Uterus (tissue), 4 donors: ENCODE results near the gene MIGA1. TPM values are rescaled to one million over a fixed set of nuclear protein-coding genes. Genes with fewer than 3 reads are reported as not detected.
"Not testable (repeated sequence)": the region's sequence is repeated elsewhere in the genome, so short reads cannot be mapped to it uniquely, and the experiment has no call there.

Experiments used
- DNase-seq, 2 donors: peaks; one replicate each; pipeline ENCODE4 v3.0.0-alpha.2; 2019 to 2020
- H3K27ac ChIP-seq, 2 donors: fragments of 200-600 bp; sonication (generic); 1 replicate in 1 of 2; 2 replicates in 1 of 2; pipeline ENCODE4 v1.5.1; 2016 to 2018
- H3K27me3 ChIP-seq, 2 donors: fragments of 200-600 bp; sonication (generic); one replicate each; pipeline ENCODE4 v1.5.1; 2018 to 2019; ENCODE audit warnings: control low read depth in 1 of 2
- H3K36me3 ChIP-seq, 2 donors: fragments of 200-600 bp; sonication (generic); one replicate each; pipeline ENCODE4 v1.5.1; 2019; ENCODE audit warnings: control low read depth in 1 of 2
- H3K4me1 ChIP-seq, 2 donors: fragments of 200-600 bp; sonication (generic); one replicate each; pipeline ENCODE4 v1.5.1; 2018 to 2019; ENCODE audit warnings: control low read depth in 1 of 2
- H3K4me3 ChIP-seq, 2 donors: fragments of 200-600 bp; sonication (generic); 1 replicate in 1 of 2; 2 replicates in 1 of 2; pipeline ENCODE4 v1.5.1; 2018 to 2019; ENCODE audit warnings: mild to moderate bottlenecking in 1 of 2
- H3K9me3 ChIP-seq, 2 donors: fragments of 200-600 bp; sonication (generic); one replicate each; pipeline ENCODE4 v1.5.1; 2019; ENCODE audit warnings: control low read depth in 1 of 2
- POLR2A ChIP-seq, 2 donors: fragments of 450-650 bp; IDR thresholded peaks; one replicate each; pipeline ENCODE4 v1.6.1; 2016; ENCODE audit warnings: antibody characterized with exemption in 2 of 2, mild to moderate bottlenecking in 1 of 2, moderate library complexity in 1 of 2
- intact Hi-C: fragments of 100-400 bp; cut with DNase I; formaldehyde crosslinking; loops from one replicate; pipeline ENCODE4 v1.15.1; 2023; ENCODE audit warnings: low total_unique reads
- total RNA-seq, 4 donors: library from RNA; depleted of rRNA in 3 of 4; stranded (reverse); fragments of >200 nt in 3 of 4; gene quantifications; one replicate each; pipeline versions ENCODE4 v1.1.0 to v1.2.4, GENCODE V29; 2014 to 2023
- TF ChIP-seq, protein P1 (sequence below), 4 experiments: fragments of 200-600 bp in 2 of 4; fragments of 450-650 bp in 2 of 4; sonication (generic) in 2 of 4; IDR thresholded peaks; one replicate each; pipeline ENCODE4 v1.5.1; 2016 to 2019; ENCODE audit warnings: antibody characterized with exemption in 4 of 4, mild to moderate bottlenecking in 2 of 4, moderate library complexity in 1 of 4
- donor health status: DM: yes; HTN: yes; CAD: no.

MIGA1 gene
- total RNA-seq, 4 donors from 2014 or later = 3.8 to 36.6 (median 22.9) TPM

DNA sequence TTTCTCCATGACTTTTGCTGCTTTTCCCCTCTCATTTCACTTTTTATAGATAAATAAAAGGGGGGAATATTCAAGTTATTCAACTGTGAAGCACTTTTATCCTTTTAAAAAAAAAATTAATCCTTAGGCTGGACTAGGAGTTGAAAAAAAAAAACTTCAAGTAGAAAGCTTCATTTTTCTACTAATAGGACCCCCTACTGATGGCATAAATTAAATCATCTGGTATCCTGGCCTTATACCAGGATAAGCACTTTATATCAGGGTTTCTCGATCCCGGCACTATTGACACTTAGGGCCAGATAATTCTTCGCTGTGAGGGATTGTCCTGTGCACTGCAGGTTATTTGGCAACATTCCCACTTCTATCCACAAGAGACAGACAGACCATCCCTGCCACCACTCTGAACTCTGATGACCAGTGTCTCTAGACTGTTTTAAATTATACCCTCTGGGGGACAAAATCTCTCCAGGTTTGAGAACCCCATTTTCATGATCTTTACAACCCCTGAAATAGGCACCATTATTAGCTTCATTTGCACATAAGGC lies 37.4 kb upstream of the MIGA1 start:
- Histone ChIP-seq H3K4me3 (no peak overlapping the region), H3K36me3 (no peaks in the 10 kb centered on the region), H3K27me3 (no peaks in the 10 kb centered on the region), H3K9me3 (no peaks in the 10 kb centered on the region), H3K4me1 (no peaks in the 10 kb centered on the region), H3K27ac (no peak overlapping the region)
- DNase-seq = no peak
- intact Hi-C loops = no loop called here
- TF ChIP-seq POLR2A (IDR thresholded peaks at IDR 0.05) = no peak
- TF ChIP-seq, protein P1, sequence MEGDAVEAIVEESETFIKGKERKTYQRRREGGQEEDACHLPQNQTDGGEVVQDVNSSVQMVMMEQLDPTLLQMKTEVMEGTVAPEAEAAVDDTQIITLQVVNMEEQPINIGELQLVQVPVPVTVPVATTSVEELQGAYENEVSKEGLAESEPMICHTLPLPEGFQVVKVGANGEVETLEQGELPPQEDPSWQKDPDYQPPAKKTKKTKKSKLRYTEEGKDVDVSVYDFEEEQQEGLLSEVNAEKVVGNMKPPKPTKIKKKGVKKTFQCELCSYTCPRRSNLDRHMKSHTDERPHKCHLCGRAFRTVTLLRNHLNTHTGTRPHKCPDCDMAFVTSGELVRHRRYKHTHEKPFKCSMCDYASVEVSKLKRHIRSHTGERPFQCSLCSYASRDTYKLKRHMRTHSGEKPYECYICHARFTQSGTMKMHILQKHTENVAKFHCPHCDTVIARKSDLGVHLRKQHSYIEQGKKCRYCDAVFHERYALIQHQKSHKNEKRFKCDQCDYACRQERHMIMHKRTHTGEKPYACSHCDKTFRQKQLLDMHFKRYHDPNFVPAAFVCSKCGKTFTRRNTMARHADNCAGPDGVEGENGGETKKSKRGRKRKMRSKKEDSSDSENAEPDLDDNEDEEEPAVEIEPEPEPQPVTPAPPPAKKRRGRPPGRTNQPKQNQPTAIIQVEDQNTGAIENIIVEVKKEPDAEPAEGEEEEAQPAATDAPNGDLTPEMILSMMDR (IDR thresholded peaks at IDR 0.05) = no peak

DNA sequence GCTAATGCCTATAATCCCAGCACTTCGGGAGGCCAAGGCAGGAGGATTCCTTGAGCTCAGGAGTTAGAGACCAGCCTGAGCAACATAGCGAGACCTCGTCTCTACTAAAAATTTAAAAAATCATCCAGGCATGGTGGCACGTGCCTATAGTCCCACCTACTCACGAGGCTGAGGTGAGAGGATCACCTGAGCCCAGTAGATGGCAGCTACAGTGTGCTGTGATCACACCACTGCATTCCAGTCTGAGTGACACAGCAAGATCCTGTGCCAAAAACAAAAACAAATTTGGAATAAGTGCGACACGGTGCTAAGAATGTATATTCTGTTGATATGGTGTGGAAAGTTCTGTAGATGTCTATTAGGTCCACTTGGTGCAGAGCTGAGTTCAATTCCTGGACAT lies 34.9 kb upstream of the MIGA1 start:
- no peak for DNase-seq
- intact Hi-C loops = no loop called here
- TF ChIP-seq, protein P1 (IDR thresholded peaks at IDR 0.05) = no peak
- TF ChIP-seq POLR2A (IDR thresholded peaks at IDR 0.05) = no peak
- no peak overlapping the region for H3K27ac ChIP-seq
- no peaks in the 10 kb centered on the region for H3K27me3 ChIP-seq
- H3K4me1 ChIP-seq = no peaks in the 10 kb centered on the region
- H3K4me3 ChIP-seq = no peak overlapping the region
- no peaks in the 10 kb centered on the region for H3K36me3 ChIP-seq
- H3K9me3 ChIP-seq = no peaks in the 10 kb centered on the region

DNA sequence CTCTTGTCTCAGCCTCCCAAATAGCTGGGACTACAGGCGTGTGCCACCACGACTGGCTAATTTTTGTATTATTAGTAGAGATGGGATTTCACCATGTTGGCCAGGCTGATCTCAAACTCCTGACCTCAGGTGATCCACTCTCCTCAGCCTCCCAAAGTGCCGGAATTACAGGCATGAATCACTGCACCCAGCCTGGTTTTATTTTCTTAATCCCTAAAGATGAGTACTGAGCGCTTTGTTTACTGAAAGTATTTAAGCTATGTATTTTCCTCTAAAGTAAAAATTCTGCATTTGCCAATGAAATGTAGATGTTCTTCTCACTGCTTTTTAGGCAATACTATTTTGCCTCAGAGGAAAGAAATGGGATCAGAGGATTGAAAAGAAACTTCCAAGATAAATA lies 30.0 kb upstream of the MIGA1 start:
- H3K27ac ChIP-seq, H3K4me3 ChIP-seq, intact Hi-C loops, H3K4me1 ChIP-seq, H3K9me3 ChIP-seq, H3K36me3 ChIP-seq, DNase-seq, H3K27me3 ChIP-seq: not testable (repeated sequence)

DNA sequence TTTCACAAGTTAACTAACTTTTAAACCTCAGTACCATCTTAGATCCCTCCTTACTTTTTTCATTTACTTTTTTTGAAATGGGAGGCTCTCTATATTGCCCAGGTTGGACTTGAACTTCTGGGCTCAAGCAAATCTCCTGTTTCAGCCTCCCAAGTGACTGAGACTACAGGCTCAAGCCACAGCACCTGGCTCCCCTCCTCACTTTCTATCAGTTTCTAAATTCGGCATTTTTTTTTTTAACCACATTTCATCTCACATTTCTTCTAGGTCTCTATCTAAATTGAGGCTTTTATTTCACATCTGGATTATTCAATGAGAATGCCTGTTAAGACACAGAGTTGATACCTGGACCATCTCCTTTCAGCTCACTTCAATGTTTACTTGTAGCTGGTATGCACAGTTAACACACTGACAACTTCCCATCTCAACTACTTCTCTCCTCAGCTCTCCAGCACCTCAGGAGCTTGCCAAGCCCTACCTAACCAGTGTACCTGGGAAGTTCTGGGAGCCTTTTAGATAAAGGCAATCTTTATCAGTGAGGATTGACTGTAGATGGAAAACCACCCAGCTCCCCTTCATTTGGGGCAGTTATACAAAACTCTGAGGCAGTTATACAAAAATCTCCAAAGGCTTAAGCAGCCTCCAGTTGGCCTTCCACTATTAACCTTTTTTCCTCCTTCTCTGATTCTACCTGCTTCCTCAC lies 23.2 kb upstream of the MIGA1 start:
- TF ChIP-seq, protein P1 (IDR thresholded peaks at IDR 0.05) = no peak
- TF ChIP-seq POLR2A (IDR thresholded peaks at IDR 0.05) = no peak
- no peak overlapping the region for H3K27ac ChIP-seq
- intact Hi-C loops = no loop called here
- H3K27me3 ChIP-seq = no peaks in the 10 kb centered on the region
- DNase-seq = no peak
- no peaks in the 10 kb centered on the region for H3K4me1 ChIP-seq
- H3K36me3 ChIP-seq = no peaks in the 10 kb centered on the region
- H3K4me3 ChIP-seq = no peak overlapping the region
- H3K9me3 ChIP-seq = no peaks in the 10 kb centered on the region

DNA sequence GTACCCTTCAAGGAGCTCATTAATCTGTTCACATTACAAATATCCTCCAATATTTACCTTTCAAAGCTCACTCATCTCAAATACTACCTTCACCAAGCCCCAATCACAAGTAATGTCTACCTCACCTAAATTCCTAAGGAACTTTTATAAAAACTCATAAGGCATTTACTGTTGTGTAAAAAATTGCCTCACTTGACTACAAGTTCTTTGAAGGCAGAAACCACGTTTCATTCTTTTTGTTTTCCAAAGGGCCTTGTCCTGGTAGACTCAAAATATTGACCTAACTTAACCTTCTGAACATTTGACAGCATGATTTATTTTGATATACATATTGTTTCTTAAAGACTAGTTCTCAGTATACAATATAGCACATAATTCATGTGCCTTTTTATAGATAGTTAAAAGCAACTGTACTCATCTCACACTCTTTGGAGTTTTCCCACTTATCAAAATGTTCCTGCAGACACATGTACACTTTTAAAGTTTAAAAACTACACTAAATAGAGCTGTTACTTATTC lies 22.3 kb upstream of the MIGA1 start:
- H3K27ac ChIP-seq = no peak overlapping the region
- no peak for DNase-seq
- H3K36me3 ChIP-seq = no peaks in the 10 kb centered on the region
- H3K9me3 ChIP-seq = no peaks in the 10 kb centered on the region
- intact Hi-C loops = no loop called here
- H3K4me1 ChIP-seq = no peaks in the 10 kb centered on the region
- no peak overlapping the region for H3K4me3 ChIP-seq
- TF ChIP-seq, protein P1 (IDR thresholded peaks at IDR 0.05) = no peak
- TF ChIP-seq POLR2A (IDR thresholded peaks at IDR 0.05) = no peak
- no peaks in the 10 kb centered on the region for H3K27me3 ChIP-seq
